Measurements from ENCODE around the gene KLF16. TPM values are rescaled to one million over a fixed set of nuclear protein-coding genes. Genes with fewer than 3 reads are reported as not detected.
A peak's percentile ranks its signal among the peaks of the same experiment; 100 is the strongest.
"Not testable (repeated sequence)": the region's sequence is repeated elsewhere in the genome, so short reads cannot be mapped to it uniquely, and the experiment has no call there.

Gene KLF16
- total RNA-seq, 2 experiments from 2014 or later: 26.5 to 29.8 TPM

- Mint-ChIP-seq H3K27ac (peak overlapping the region; percentile 98), H3K27me3 (ENCODE audit: low read depth) (no peaks in the 10 kb centered on the region), H3K9me3 (ENCODE audit: insufficient read depth) (no peaks in the 10 kb centered on the region), H3K4me1 (ENCODE audit: low read depth) (peaks cover 39% of the 10 kb centered on the region), H3K36me3 (ENCODE audit: low read depth) (peaks cover 40% of the 10 kb centered on the region), H3K4me3 (peak overlapping the region; percentile 95)
- CTCF ChIA-PET: interaction anchor here (0.8 to 3.4 kb wide), 8 partner anchors 10 to 610 kb away, joined by 3 to 38 read pairs (median 5); no protein-coding TSS in a partner anchor
- POLR2A ChIA-PET: interaction anchor here (0.7 to 2.3 kb wide), 12 partner anchors 7 to 67 kb away, joined by 3 to 29 read pairs (median 6); partner anchors contain the start of gene ABHD17A
- ATAC-seq: peak; percentile 86
- peak; percentile 93 for DNase-seq
Observed at GRCh38 chr19:1875646-1876495, 12.5 kb upstream of the KLF16 start.

GRCh38 chr19:1875265-1875645, 11.9 kb upstream of the KLF16 start:
- ChIA-PET CTCF (interaction anchor here (0.7 to 3.4 kb wide), 9 partner anchors 10 to 220 kb away, joined by 3 to 38 read pairs (median 5); no protein-coding TSS in a partner anchor), POLR2A (interaction anchor here (0.9 to 2.3 kb wide), 12 partner anchors 8 to 208 kb away, joined by 3 to 29 read pairs (median 5); partner anchors contain the start of gene ABHD17A)
- ATAC-seq: peak; percentile 17
- not testable (repeated sequence) for DNase-seq; H3K9me3 Mint-ChIP-seq (ENCODE audit: insufficient read depth); H3K27me3 Mint-ChIP-seq (ENCODE audit: low read depth)
- H3K4me1 Mint-ChIP-seq (ENCODE audit: low read depth): peaks cover 34% of the 10 kb centered on the region
- peaks cover 37% of the 10 kb centered on the region for H3K36me3 Mint-ChIP-seq (ENCODE audit: low read depth)
- H3K27ac Mint-ChIP-seq: peak overlapping the region; percentile 98
- H3K4me3 Mint-ChIP-seq: peak overlapping the region; percentile 95

- ChIA-PET CTCF (interaction anchor here (0.7 to 3.4 kb wide), 9 partner anchors 9 to 221 kb away, joined by 3 to 38 read pairs (median 5); no protein-coding TSS in a partner anchor), POLR2A (interaction anchor here (0.9 to 2.3 kb wide), 12 partner anchors 8 to 209 kb away, joined by 3 to 29 read pairs (median 5); partner anchors contain the start of gene ABHD17A)
- peak overlapping the region; percentile 95 for H3K4me3 Mint-ChIP-seq
- H3K9me3 Mint-ChIP-seq (ENCODE audit: insufficient read depth): no peaks in the 10 kb centered on the region
- peaks cover 32% of the 10 kb centered on the region for H3K36me3 Mint-ChIP-seq (ENCODE audit: low read depth)
- ATAC-seq (peak; percentile 45), DNase-seq (peak; percentile 54)
- H3K27ac Mint-ChIP-seq: peak overlapping the region; percentile 98
- no peaks in the 10 kb centered on the region for H3K27me3 Mint-ChIP-seq (ENCODE audit: low read depth)
- peaks cover 33% of the 10 kb centered on the region for H3K4me1 Mint-ChIP-seq (ENCODE audit: low read depth)
Observed at GRCh38 chr19:1874554-1875185, 11.3 kb upstream of the KLF16 start.

- Mint-ChIP-seq H3K4me3 (peak overlapping the region; percentile 95), H3K27me3 (ENCODE audit: low read depth) (no peaks in the 10 kb centered on the region), H3K36me3 (ENCODE audit: low read depth) (peaks cover 33% of the 10 kb centered on the region), H3K4me1 (ENCODE audit: low read depth) (peaks cover 40% of the 10 kb centered on the region), H3K9me3 (ENCODE audit: insufficient read depth) (no peaks in the 10 kb centered on the region), H3K27ac (peak overlapping the region; percentile 98)
- DNase-seq: no peak
- POLR2A ChIA-PET: interaction anchor here (1.0 to 1.5 kb wide), 3 partner anchors 10 to 18 kb away, joined by 5 to 7 read pairs (median 5); no protein-coding TSS in a partner anchor
- ATAC-seq: no peak
- CTCF ChIA-PET: interaction anchor here (3.3 to 3.4 kb wide), 2 partner anchors 8 to 25 kb away, joined by 24 to 38 read pairs; no protein-coding TSS in a partner anchor
Observed at GRCh38 chr19:1873524-1874473, 10.4 kb upstream of the KLF16 start.

GRCh38 chr19:1872807-1873523, 9.6 kb upstream of the KLF16 start:
- H3K27me3 Mint-ChIP-seq (ENCODE audit: low read depth): no peaks in the 10 kb centered on the region
- H3K9me3 Mint-ChIP-seq (ENCODE audit: insufficient read depth): no peaks in the 10 kb centered on the region
- H3K4me3 Mint-ChIP-seq: no peak overlapping the region
- no peak overlapping the region for H3K27ac Mint-ChIP-seq
- CTCF ChIA-PET: no interaction called here
- H3K36me3 Mint-ChIP-seq (ENCODE audit: low read depth): peaks cover 31% of the 10 kb centered on the region
- POLR2A ChIA-PET: no interaction called here
- peaks cover 43% of the 10 kb centered on the region for H3K4me1 Mint-ChIP-seq (ENCODE audit: low read depth)
- ATAC-seq (no peak), DNase-seq (no peak)

GRCh38 chr19:1871630-1872029, 8.3 kb upstream of the KLF16 start:
- CTCF ChIA-PET: interaction anchor here (1.1 kb wide), 1 partner anchor 58 kb away, joined by 3 read pairs; no protein-coding TSS in a partner anchor
- Mint-ChIP-seq H3K36me3 (ENCODE audit: low read depth) (peaks cover 35% of the 10 kb centered on the region), H3K4me1 (ENCODE audit: low read depth) (peaks cover 50% of the 10 kb centered on the region), H3K9me3 (ENCODE audit: insufficient read depth) (no peaks in the 10 kb centered on the region), H3K27ac (no peak overlapping the region), H3K4me3 (no peak overlapping the region), H3K27me3 (ENCODE audit: low read depth) (no peaks in the 10 kb centered on the region)
- no peak for DNase-seq
- no peak for ATAC-seq
- POLR2A ChIA-PET: no interaction called here

- no peak overlapping the region for H3K4me3 Mint-ChIP-seq
- POLR2A ChIA-PET: no interaction called here
- H3K9me3 Mint-ChIP-seq (ENCODE audit: insufficient read depth): no peaks in the 10 kb centered on the region
- no peak for ATAC-seq
- H3K4me1 Mint-ChIP-seq (ENCODE audit: low read depth): peaks cover 45% of the 10 kb centered on the region
- no peak for DNase-seq
- peaks cover 33% of the 10 kb centered on the region for H3K36me3 Mint-ChIP-seq (ENCODE audit: low read depth)
- no peak overlapping the region for H3K27ac Mint-ChIP-seq
- CTCF ChIA-PET: interaction anchor here (1.1 kb wide), 1 partner anchor 58 kb away, joined by 3 read pairs; no protein-coding TSS in a partner anchor
- no peaks in the 10 kb centered on the region for H3K27me3 Mint-ChIP-seq (ENCODE audit: low read depth)
Observed at GRCh38 chr19:1871140-1871597, 7.8 kb upstream of the KLF16 start.

GRCh38 chr19:1868971-1869370, 5.6 kb upstream of the KLF16 start:
- Mint-ChIP-seq H3K9me3 (ENCODE audit: insufficient read depth) (no peaks in the 10 kb centered on the region), H3K36me3 (ENCODE audit: low read depth) (peaks cover 15% of the 10 kb centered on the region), H3K4me1 (ENCODE audit: low read depth) (peaks cover 44% of the 10 kb centered on the region), H3K27me3 (ENCODE audit: low read depth) (no peaks in the 10 kb centered on the region), H3K4me3 (no peak overlapping the region), H3K27ac (peak overlapping the region; percentile 20)
- DNase-seq (no peak), ATAC-seq (no peak)
- ChIA-PET CTCF (interaction anchor here (2.7 kb wide), 1 partner anchor 28 kb away, joined by 11 read pairs; no protein-coding TSS in a partner anchor), POLR2A (interaction anchor here (0.6 to 1.0 kb wide), 3 partner anchors 12 to 60 kb away, joined by 3 read pairs; no protein-coding TSS in a partner anchor)

GRCh38 chr19:1867349-1867724, 4.0 kb upstream of the KLF16 start:
- ChIA-PET CTCF (interaction anchor here (3.6 kb wide), 1 partner anchor 8 kb away, joined by 38 read pairs; no protein-coding TSS in a partner anchor), POLR2A (interaction anchor here (1.9 kb wide), 1 partner anchor 30 kb away, joined by 5 read pairs; no protein-coding TSS in a partner anchor)
- Mint-ChIP-seq H3K27me3 (ENCODE audit: low read depth) (no peaks in the 10 kb centered on the region), H3K9me3 (ENCODE audit: insufficient read depth) (no peaks in the 10 kb centered on the region), H3K27ac (peak overlapping the region; percentile 15), H3K4me1 (ENCODE audit: low read depth) (peaks cover 34% of the 10 kb centered on the region), H3K4me3 (no peak overlapping the region), H3K36me3 (ENCODE audit: low read depth) (peaks cover 10% of the 10 kb centered on the region)
- DNase-seq: no peak
- ATAC-seq: no peak

GRCh38 chr19:1866693-1867348, 3.4 kb upstream of the KLF16 start:
- H3K9me3 Mint-ChIP-seq (ENCODE audit: insufficient read depth): no peaks in the 10 kb centered on the region
- H3K4me1 Mint-ChIP-seq (ENCODE audit: low read depth): peaks cover 36% of the 10 kb centered on the region
- no peak overlapping the region for H3K4me3 Mint-ChIP-seq
- POLR2A ChIA-PET: interaction anchor here (1.9 kb wide), 1 partner anchor 30 kb away, joined by 5 read pairs; no protein-coding TSS in a partner anchor
- peaks cover 12% of the 10 kb centered on the region for H3K36me3 Mint-ChIP-seq (ENCODE audit: low read depth)
- H3K27me3 Mint-ChIP-seq (ENCODE audit: low read depth): no peaks in the 10 kb centered on the region
- ATAC-seq (no peak), DNase-seq (no peak)
- no peak overlapping the region for H3K27ac Mint-ChIP-seq
- CTCF ChIA-PET: interaction anchor here (0.6 to 3.6 kb wide), 5 partner anchors 9 to 63 kb away, joined by 3 to 38 read pairs (median 3); no protein-coding TSS in a partner anchor
